Measurements from ENCODE around the gene TMEM221. TPM values are rescaled to one million over a fixed set of nuclear protein-coding genes. Genes with fewer than 3 reads are reported as not detected.

TMEM221 gene
- total RNA-seq, 1 donor from 2014 or later, result not detected

DNA sequence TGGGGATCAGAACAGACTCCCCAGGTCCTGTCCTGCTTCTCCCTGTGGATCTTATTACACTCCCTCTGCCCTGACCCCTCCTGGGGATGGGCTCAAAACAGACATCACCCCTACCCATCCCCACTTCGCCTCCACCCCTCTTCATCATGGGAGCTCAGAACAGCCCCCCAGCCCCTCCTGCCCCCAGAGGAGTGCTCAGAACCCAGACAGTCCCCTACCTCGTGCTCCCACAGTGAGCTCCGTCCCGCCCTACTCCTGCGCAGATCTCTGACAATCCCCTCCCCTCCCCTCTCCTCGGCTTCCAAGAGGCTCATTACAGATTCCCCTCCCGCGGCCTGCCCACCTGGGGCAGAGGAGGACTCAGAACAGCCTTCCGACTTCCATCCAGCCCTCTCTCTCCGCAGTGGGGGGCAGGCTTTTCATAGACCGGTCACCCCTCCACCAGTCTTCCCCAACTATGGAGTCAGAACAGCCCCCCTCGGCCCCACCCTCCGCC, 6.2 kb upstream of the TMEM221 start:
- Histone ChIP-seq H3K4me3 (no peak overlapping the region), H3K9me3 (no peaks in the 10 kb centered on the region), H3K27ac (no peak overlapping the region), H3K36me3 (no peaks in the 10 kb centered on the region), H3K27me3 (no peaks in the 10 kb centered on the region), H3K4me1 (peaks cover 0 to 6% of the 10 kb centered on the region in 2 donors)
- no peak for TF ChIP-seq CTCF (IDR thresholded peaks at IDR 0.05)
- DNase-seq (ENCODE audit: low spot score in 2 of 2), result no peak
- intact Hi-C loops (cut with DNase I), result no loop called here

GRCh38 chr19:17451820-17452219, 3.4 kb upstream of the TMEM221 start:
- H3K9me3 ChIP-seq, result no peaks in the 10 kb centered on the region
- H3K27ac ChIP-seq, result no peak overlapping the region
- H3K36me3 ChIP-seq, result no peaks in the 10 kb centered on the region
- no peak overlapping the region for H3K4me3 ChIP-seq
- intact Hi-C loops (cut with DNase I), result no loop called here
- H3K27me3 ChIP-seq, result no peaks in the 10 kb centered on the region
- no peak for DNase-seq (ENCODE audit: low spot score in 2 of 2)
- H3K4me1 ChIP-seq, result peaks cover 0 to 15% of the 10 kb centered on the region in 2 donors
- TF ChIP-seq CTCF (IDR thresholded peaks at IDR 0.05), result no peak

- Histone ChIP-seq H3K4me3 (no peak overlapping the region), H3K27me3 (no peaks in the 10 kb centered on the region), H3K27ac (no peak overlapping the region), H3K9me3 (no peaks in the 10 kb centered on the region), H3K36me3 (no peaks in the 10 kb centered on the region), H3K4me1 (peaks cover 0 to 9% of the 10 kb centered on the region in 2 donors)
- TF ChIP-seq CTCF (IDR thresholded peaks at IDR 0.05), result no peak
- intact Hi-C loops (cut with DNase I), result no loop called here
- DNase-seq (ENCODE audit: low spot score in 2 of 2), result no peak
These were observed 2.0 kb upstream of the TMEM221 start for GRCh38 chr19:17450264-17451075.

GRCh38 chr19:17447704-17448130, 751 bp downstream of the TMEM221 start:
- Histone ChIP-seq H3K4me3 (peak overlapping the region; percentile 52 to 65), H3K9me3 (no peaks in the 10 kb centered on the region), H3K4me1 (peaks cover 0 to 9% of the 10 kb centered on the region in 2 donors), H3K27me3 (no peaks in the 10 kb centered on the region), H3K36me3 (no peaks in the 10 kb centered on the region), H3K27ac (no peak overlapping the region)
- intact Hi-C loops (cut with DNase I), result no loop called here
- DNase-seq (ENCODE audit: low spot score in 2 of 2), result no peak
- no peak for TF ChIP-seq CTCF (IDR thresholded peaks at IDR 0.05)

DNA sequence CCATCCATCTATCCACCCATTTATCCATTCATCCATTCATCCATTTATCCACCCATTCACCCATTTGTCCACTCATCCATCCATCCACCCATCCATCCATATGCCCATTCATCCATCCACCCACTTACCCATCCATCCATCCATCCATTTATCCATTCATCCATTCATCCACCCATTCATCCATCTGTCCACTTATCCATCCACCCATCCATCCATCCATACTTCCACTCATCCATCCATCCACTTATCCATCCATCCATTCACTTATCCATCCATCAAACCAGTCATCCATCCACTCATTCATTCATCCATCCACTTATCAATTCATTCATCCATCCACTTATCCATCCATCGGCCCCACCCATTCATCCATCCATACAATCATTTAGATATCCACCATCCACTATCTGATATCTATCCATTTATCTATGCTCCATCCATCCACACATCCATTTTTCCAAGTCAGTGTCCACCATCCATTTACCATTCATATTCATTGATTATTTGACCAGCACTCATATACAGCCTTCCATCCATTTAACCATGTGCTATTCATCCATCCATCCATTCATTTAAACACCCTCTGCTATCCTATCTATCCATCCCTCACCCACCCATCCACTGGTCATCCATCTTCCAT, 2.8 kb downstream of the TMEM221 start:
- intact Hi-C loops (cut with DNase I), result no loop called here
- no peaks in the 10 kb centered on the region for H3K36me3 ChIP-seq
- peaks cover 0 to 9% of the 10 kb centered on the region in 2 donors for H3K4me1 ChIP-seq
- no peak for TF ChIP-seq CTCF (IDR thresholded peaks at IDR 0.05)
- H3K27me3 ChIP-seq, result no peaks in the 10 kb centered on the region
- no peak overlapping the region for H3K4me3 ChIP-seq
- H3K27ac ChIP-seq, result no peak overlapping the region
- no peak for DNase-seq (ENCODE audit: low spot score in 2 of 2)
- H3K9me3 ChIP-seq, result no peaks in the 10 kb centered on the region
